A673 (cell line): ENCODE measurements around the gene RAB22A.

Experiments
- CTCF ChIP-seq: fragments of 300-800, 200-600 bp; sonication (generic); conservative IDR thresholded peaks from 2 replicates; pipeline ENCODE4 v1.5.1; 2017; ENCODE audit warnings: low read depth, mild to moderate bottlenecking, antibody characterized with exemption, low read length, moderate library complexity, mixed read lengths
- EZH2 ChIP-seq: fragments of 200-600 bp; sonication (generic); IDR thresholded peaks from 2 replicates; pipeline ENCODE4 v1.6.1; 2017; ENCODE audit warnings: borderline replicate concordance, low read depth, mild to moderate bottlenecking, mixed read lengths, antibody characterized with exemption, low read length; ENCODE audit not compliant: poor library complexity, severe bottlenecking

- TF ChIP-seq CTCF, result no peak
- TF ChIP-seq EZH2, result no peak
These were observed 12.6 kb downstream of the RAB22A start for GRCh38 chr20:58322083-58322482.
